H9 (cell line): Measurements from ENCODE around the gene KIF1A. TPM values are rescaled to one million over a fixed set of nuclear protein-coding genes. Genes with fewer than 3 reads are reported as not detected.

Source experiments
- DNase-seq: peaks from one replicate; pipeline ENCODE4 v3.0.0-alpha.2; 2017
- H2AFZ ChIP-seq: one replicate; pipeline ENCODE4 v1.6.1; 2013; ENCODE audit warnings: mild to moderate bottlenecking, low read length, control low read depth, moderate library complexity
- H2AK5ac ChIP-seq: 2 replicates; pipeline ENCODE4 v1.6.1; 2013; ENCODE audit warnings: low read length, control low read depth, mixed read lengths; ENCODE audit not compliant: insufficient read length
- H2BK120ac ChIP-seq: one replicate; pipeline ENCODE4 v1.6.1; 2013; ENCODE audit warnings: low read depth, mild to moderate bottlenecking, low read length, control low read depth, inconsistent platforms; ENCODE audit not compliant: poor library complexity, severe bottlenecking
- H2BK12ac ChIP-seq: 2 replicates; pipeline ENCODE4 v1.6.1; 2013; ENCODE audit warnings: low read length, control low read depth, mixed read lengths, low read depth; ENCODE audit not compliant: insufficient read length
- H2BK15ac ChIP-seq: 2 replicates; pipeline ENCODE4 v1.6.1; 2013; ENCODE audit warnings: low read depth, low read length, control low read depth
- H2BK20ac ChIP-seq: one replicate; pipeline ENCODE4 v1.6.1; 2013; ENCODE audit warnings: low read depth, mild to moderate bottlenecking, low read length, control low read depth, inconsistent platforms; ENCODE audit not compliant: poor library complexity, severe bottlenecking
- H2BK5ac ChIP-seq: 2 replicates; pipeline ENCODE4 v1.6.1; 2013; ENCODE audit warnings: low read length, control low read depth, mixed read lengths; ENCODE audit not compliant: insufficient read length
- H3K14ac ChIP-seq: 2 replicates; pipeline ENCODE4 v1.6.1; 2013; ENCODE audit warnings: low read length, control low read depth; ENCODE audit not compliant: insufficient read depth
- H3K18ac ChIP-seq: 2 replicates; pipeline ENCODE4 v1.6.1; 2013; ENCODE audit warnings: low read depth, mild to moderate bottlenecking, mixed read lengths, low read length, control low read depth; ENCODE audit not compliant: insufficient read length
- H3K23ac ChIP-seq: 2 replicates; pipeline ENCODE4 v1.6.1; 2013; ENCODE audit warnings: low read length, control low read depth, mixed read lengths, low read depth; ENCODE audit not compliant: insufficient read length
- H3K23me2 ChIP-seq: 2 replicates; pipeline ENCODE4 v1.6.1; 2013; ENCODE audit warnings: low read depth, mild to moderate bottlenecking, mixed read lengths, low read length, control low read depth; ENCODE audit not compliant: insufficient read length, poor library complexity, severe bottlenecking
- H3K27ac ChIP-seq: 2 replicates; pipeline ENCODE4 v1.5.1; 2013; ENCODE audit warnings: low read length, control low read depth, mixed read lengths, low read depth; ENCODE audit not compliant: insufficient read length
- H3K27me3 ChIP-seq: 2 replicates; pipeline ENCODE4 v1.6.1; 2013; ENCODE audit warnings: low read length, control low read depth, inconsistent platforms; ENCODE audit not compliant: insufficient read depth
- H3K4ac ChIP-seq: 2 replicates; pipeline ENCODE4 v1.6.1; 2013; ENCODE audit warnings: low read depth, mild to moderate bottlenecking, control low read depth, inconsistent platforms, low read length, moderate library complexity
- H3K4me1 ChIP-seq: 2 replicates; pipeline ENCODE4 v1.6.1; 2013; ENCODE audit warnings: low read length, control low read depth, inconsistent platforms; ENCODE audit not compliant: insufficient read depth
- H3K4me2 ChIP-seq: 2 replicates; pipeline ENCODE4 v1.6.1; 2013; ENCODE audit warnings: low read length, control low read depth, mixed read lengths; ENCODE audit not compliant: insufficient read length, insufficient read depth
- H3K56ac ChIP-seq: 2 replicates; pipeline ENCODE4 v1.6.1; 2013; ENCODE audit warnings: low read depth, mild to moderate bottlenecking, mixed read lengths, low read length, control low read depth; ENCODE audit not compliant: insufficient read length
- H3K79me1 ChIP-seq: 2 replicates; pipeline ENCODE4 v1.6.1; 2013; ENCODE audit warnings: low read depth, mild to moderate bottlenecking, moderate library complexity, low read length, control low read depth, inconsistent platforms; ENCODE audit not compliant: insufficient read depth, poor library complexity, severe bottlenecking
- H3K79me2 ChIP-seq: 2 replicates; pipeline ENCODE4 v1.6.1; 2013; ENCODE audit warnings: low read length, control low read depth, inconsistent platforms; ENCODE audit not compliant: insufficient read depth
- H3K9ac ChIP-seq: 2 replicates; pipeline ENCODE4 v1.6.1; 2013; ENCODE audit warnings: low read length, control low read depth, mixed read lengths; ENCODE audit not compliant: insufficient read length; ENCODE audit errors: extremely low read depth
- H3K9me3 ChIP-seq: one replicate; pipeline ENCODE4 v1.6.1; 2013; ENCODE audit warnings: low read depth, low read length, inconsistent platforms; ENCODE audit not compliant: control insufficient read depth
- H3T11ph ChIP-seq: one replicate; pipeline ENCODE4 v1.6.1; 2013; ENCODE audit warnings: mild to moderate bottlenecking, low read length, control low read depth, inconsistent platforms
- H4K20me1 ChIP-seq: one replicate; pipeline ENCODE4 v1.6.1; 2013; ENCODE audit not compliant: control insufficient read depth, insufficient read length, insufficient read depth
- H4K5ac ChIP-seq: 2 replicates; pipeline ENCODE4 v1.6.1; 2013; ENCODE audit warnings: low read depth, mild to moderate bottlenecking, mixed read lengths, low read length, control low read depth; ENCODE audit not compliant: insufficient read length
- H4K8ac ChIP-seq: replicated peaks from 2 replicates; pipeline ENCODE4 v1.6.1; 2013; ENCODE audit warnings: low read length, control low read depth, mixed read lengths, low read depth; ENCODE audit not compliant: insufficient read length
- H4K91ac ChIP-seq: 2 replicates; pipeline ENCODE4 v1.6.1; 2013; ENCODE audit warnings: low read depth, mild to moderate bottlenecking, moderate library complexity, mixed read lengths, low read length, control low read depth; ENCODE audit not compliant: insufficient read length
- H3K27ac Mint-ChIP-seq, 3 experiments: 2 replicates in 2 of 3; 3 replicates in 1 of 3; pipeline ENCODE4 v1.8.0; 2020 to 2021; ENCODE audit warnings: mixed read lengths in 3 of 3, mild to moderate bottlenecking in 1 of 3, moderate library complexity in 1 of 3
- H3K27me3 Mint-ChIP-seq: 2 replicates; pipeline ENCODE4 v1.8.0; 2021; ENCODE audit warnings: low read depth, mild to moderate bottlenecking, moderate library complexity, mixed read lengths
- H3K36me3 Mint-ChIP-seq, 3 experiments: 2 replicates in 2 of 3; 3 replicates in 1 of 3; pipeline ENCODE4 v1.8.0; 2020 to 2021; ENCODE audit warnings: low read depth in 3 of 3, mixed read lengths in 3 of 3; ENCODE audit not compliant: insufficient read depth in 1 of 3
- H3K4me1 Mint-ChIP-seq, 2 experiments: 2 replicates each; pipeline ENCODE4 v1.8.0; 2020; ENCODE audit warnings: mixed read lengths in 2 of 2
- H3K4me3 Mint-ChIP-seq, 2 experiments: 2 replicates in 1 of 2; 3 replicates in 1 of 2; pipeline ENCODE4 v1.8.0; 2020 to 2021; ENCODE audit warnings: mild to moderate bottlenecking in 2 of 2, mixed read lengths in 2 of 2, moderate library complexity in 1 of 2
- H3K9me3 Mint-ChIP-seq, 2 experiments: 2 replicates in 1 of 2; 3 replicates in 1 of 2; pipeline ENCODE4 v1.8.0; 2020; ENCODE audit warnings: mild to moderate bottlenecking in 2 of 2, mixed read lengths in 2 of 2, moderate library complexity in 1 of 2
- CTCF ChIP-seq: fragments of 200-600 bp; sonication (generic); conservative IDR thresholded peaks from 3 replicates; pipeline ENCODE4 v1.8.0; 2021; ENCODE audit warnings: antibody characterized with exemption, mild to moderate bottlenecking
- WGBS: extraction: QIAGEN DNeasy Blood & Tissue Kit; methylation state at CpG from one replicate; pipeline ENCODE4 v1.1.7; 2013; ENCODE audit warnings: missing lambda C conversion rate, low lambda C conversion rate, mixed read lengths; ENCODE audit not compliant: insufficient read length; ENCODE audit errors: extremely low coverage; 5-methylcytosine and 5-hydroxymethylcytosine counted together
- total RNA-seq: library from RNA; stranded (reverse); gene quantifications from 2 replicates; pipeline ENCODE4 v1.2.1, GENCODE V29; 2021

The KIF1A gene
- total RNA-seq, 1 experiment from 2014 or later = 204 TPM

GRCh38 chr2:240806459-240806858 lies 13.6 kb downstream of the KIF1A start:
- peak overlapping the region in 1 of 3 experiments; percentile 27; a peak in 2 of 7 replicates for H3K27ac Mint-ChIP-seq
- no CpG with 5 or more reads among the region's 2 CpGs for WGBS

More at GRCh38 chr2:240806459-240806858, 13.6 kb downstream of the KIF1A start:
- Mint-ChIP-seq H3K4me1 (peaks cover 12 to 21% of the 10 kb centered on the region in 2 experiments), H3K9me3 (no peaks in the 10 kb centered on the region), H3K27me3 (no peaks in the 10 kb centered on the region), H3K4me3 (no peak overlapping the region), H3K36me3 (peaks cover 28 to 60% (median 50%) of the 10 kb centered on the region in 3 experiments)
- H3K18ac ChIP-seq = no peak overlapping the region
- no peak overlapping the region for H2BK120ac ChIP-seq
- H2AFZ ChIP-seq = no peak overlapping the region
- no peaks in the 10 kb centered on the region for H3K23me2 ChIP-seq
- H2BK20ac ChIP-seq = no peak overlapping the region
- H2AK5ac ChIP-seq = no peak overlapping the region
- no peak overlapping the region for H2BK12ac ChIP-seq
- H3K14ac ChIP-seq = no peak overlapping the region
- no peaks in the 10 kb centered on the region for H3K27me3 ChIP-seq
- no peak overlapping the region for H2BK5ac ChIP-seq
- no peak overlapping the region for H4K91ac ChIP-seq
- H3K27ac ChIP-seq = no peak overlapping the region
- no peak for TF ChIP-seq CTCF
- no peak overlapping the region for H3K56ac ChIP-seq
- H3K4me1 ChIP-seq = peaks cover 3% of the 10 kb centered on the region; the same call in 1 of the 2 replicates
- no peak overlapping the region for H3K4me2 ChIP-seq
- H3K4ac ChIP-seq = no peak overlapping the region
- H3K23ac ChIP-seq = no peak overlapping the region
- H3K9ac ChIP-seq = no peak overlapping the region
- DNase-seq = no peak
- H3K9me3 ChIP-seq = no peaks in the 10 kb centered on the region
- no peak overlapping the region for H3T11ph ChIP-seq
- H3K79me1 ChIP-seq = peaks cover 4% of the 10 kb centered on the region
- H4K5ac ChIP-seq = no peak overlapping the region
- peaks cover 2% of the 10 kb centered on the region for H4K20me1 ChIP-seq
- no peak overlapping the region for H2BK15ac ChIP-seq
- H3K79me2 ChIP-seq = peaks cover 39% of the 10 kb centered on the region; the same call in 1 of the 2 replicates
- H4K8ac ChIP-seq = no peak overlapping the region
